IPS-NIHi11 (cell line): ENCODE data around the gene ZNF331.
"Not testable (repeated sequence)": the region's sequence is repeated elsewhere in the genome, so short reads cannot be mapped to it uniquely, and the experiment has no call there.

Experiments
- DNase-seq: peaks from one replicate; pipeline ENCODE4 v3.0.0; 2012; ENCODE audit warnings: mixed read lengths, low spot score

Gene ZNF331

GRCh38 chr19:53537521-53538377 lies at the start of gene ZNF331:
Gene ZNF331, plus strand, starts transcription at chr19:53538145. Its CDS starts 31,232 bp downstream, at chr19:53569377.
- peak; percentile 79 for DNase-seq

- no peak for DNase-seq
Observed at GRCh38 chr19:53492153-53492552, 45.8 kb upstream of the ZNF331 start.

- not testable (repeated sequence) for DNase-seq
Observed at GRCh38 chr19:53497311-53498023, 40.5 kb upstream of the ZNF331 start.

- DNase-seq: not testable (repeated sequence)
Observed at GRCh38 chr19:53498024-53498395, 39.9 kb upstream of the ZNF331 start.

- not testable (repeated sequence) for DNase-seq
Observed at GRCh38 chr19:53503151-53503550, 34.8 kb upstream of the ZNF331 start.

GRCh38 chr19:53503671-53504364 lies 34.1 kb upstream of the ZNF331 start:
- DNase-seq: not testable (repeated sequence)

GRCh38 chr19:53504365-53504703 lies 33.6 kb upstream of the ZNF331 start:
- DNase-seq: not testable (repeated sequence)

- DNase-seq: no peak
Observed at GRCh38 chr19:53504885-53505284, 33.1 kb upstream of the ZNF331 start.

GRCh38 chr19:53506728-53507127 lies 31.2 kb upstream of the ZNF331 start:
- no peak for DNase-seq

- no peak for DNase-seq
Observed at GRCh38 chr19:53507523-53508442, 30.2 kb upstream of the ZNF331 start.

GRCh38 chr19:53509443-53509842 lies 28.5 kb upstream of the ZNF331 start:
- DNase-seq: no peak

- no peak for DNase-seq
Observed at GRCh38 chr19:53509845-53510244, 28.1 kb upstream of the ZNF331 start.

GRCh38 chr19:53511357-53511756 lies 26.6 kb upstream of the ZNF331 start:
- DNase-seq: no peak

GRCh38 chr19:53511933-53512374 lies 26.0 kb upstream of the ZNF331 start:
- DNase-seq: peak; percentile 83

GRCh38 chr19:53515047-53515446 lies 22.9 kb upstream of the ZNF331 start:
- not testable (repeated sequence) for DNase-seq

GRCh38 chr19:53517114-53517741 lies 20.7 kb upstream of the ZNF331 start:
- DNase-seq: no peak

- DNase-seq: no peak
Observed at GRCh38 chr19:53518121-53518520, 19.8 kb upstream of the ZNF331 start.

- no peak for DNase-seq
Observed at GRCh38 chr19:53518716-53519115, 19.2 kb upstream of the ZNF331 start.

GRCh38 chr19:53519446-53519845 lies 18.5 kb upstream of the ZNF331 start:
- no peak for DNase-seq

- no peak for DNase-seq
Observed at GRCh38 chr19:53520163-53520546, 17.8 kb upstream of the ZNF331 start.
